ENCODE results near the gene PDE4B. TPM values are rescaled to one million over a fixed set of nuclear protein-coding genes. Genes with fewer than 3 reads are reported as not detected.

Gene PDE4B
- total and polyA plus RNA-seq, 2 of the 13 experiments (the other 11 are each of a cell fraction or from before 2014, with no cell fraction given) = not detected

DNA sequence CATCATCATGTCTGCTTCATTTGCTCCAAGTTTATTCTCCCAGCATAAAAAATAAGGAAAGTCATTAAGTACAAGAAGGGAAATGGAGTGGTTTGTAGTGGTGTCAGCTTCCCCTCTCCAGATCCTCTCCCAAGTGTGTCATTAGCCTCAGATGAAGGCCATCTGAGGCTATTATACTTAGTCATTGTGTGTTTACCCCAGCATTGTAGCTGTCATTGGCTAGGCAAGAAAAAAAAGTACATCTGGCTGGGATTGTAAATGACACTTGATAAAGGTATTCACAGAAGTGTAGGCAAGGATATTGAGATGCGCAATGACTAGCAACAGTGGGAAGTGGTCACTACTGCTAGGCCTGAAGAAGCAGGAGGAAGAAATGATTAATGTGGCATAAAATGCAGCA, 424.3 kb downstream of the PDE4B start (continued):
- TF ChIP-seq, protein P1, sequence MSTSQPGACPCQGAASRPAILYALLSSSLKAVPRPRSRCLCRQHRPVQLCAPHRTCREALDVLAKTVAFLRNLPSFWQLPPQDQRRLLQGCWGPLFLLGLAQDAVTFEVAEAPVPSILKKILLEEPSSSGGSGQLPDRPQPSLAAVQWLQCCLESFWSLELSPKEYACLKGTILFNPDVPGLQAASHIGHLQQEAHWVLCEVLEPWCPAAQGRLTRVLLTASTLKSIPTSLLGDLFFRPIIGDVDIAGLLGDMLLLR (CRISPR knock-in tag; IDR thresholded peaks at IDR 0.05) = no peak

DNA sequence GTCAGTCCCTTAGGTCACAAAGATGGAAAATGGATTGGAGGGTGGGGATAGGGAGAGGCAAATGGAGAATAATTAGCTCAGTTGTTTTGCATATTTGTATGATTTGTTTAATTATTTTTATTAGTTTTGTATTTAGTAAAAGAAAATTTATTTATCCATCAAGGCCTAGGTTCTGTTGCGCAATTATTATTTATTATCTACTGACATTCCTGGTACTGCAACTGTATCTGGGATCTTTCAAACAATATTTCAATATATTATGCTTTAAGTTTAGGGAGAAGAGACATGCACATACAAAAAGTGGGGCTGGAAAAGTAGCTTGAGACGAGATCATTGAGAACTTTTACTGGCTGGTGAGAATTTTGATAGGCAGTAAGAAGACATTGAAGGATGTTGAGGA, 424.9 kb downstream of the PDE4B start:
- no peak overlapping the region for H3K4me2 ChIP-seq (ENCODE audit: low read depth, low read length)
- no peaks in the 10 kb centered on the region for H4K20me1 ChIP-seq (ENCODE audit: insufficient read depth, low read length)
- no peaks in the 10 kb centered on the region for H3K36me3 ChIP-seq (replicated peaks in 1 of 2; ENCODE audit: control insufficient read depth in 1 of 2, insufficient read depth in 2 of 2, low read length in 2 of 2)
- no peak overlapping the region for H3K4me3 ChIP-seq (replicated peaks in 1 of 3; ENCODE audit: insufficient read depth in 1 of 3, low read depth in 2 of 3, low read length in 3 of 3)
- H2AFZ ChIP-seq (ENCODE audit: low read length) = no peak overlapping the region
- peak; percentile 53; the same call in 1 of the 2 replicates for TF ChIP-seq CEBPB (IDR thresholded peaks at IDR 0.05; ENCODE audit: borderline replicate concordance, low read depth, low read length)
- no peak for TF ChIP-seq ZBTB42 (CRISPR knock-in tag; IDR thresholded peaks at IDR 0.05)
- TF ChIP-seq, protein P2, sequence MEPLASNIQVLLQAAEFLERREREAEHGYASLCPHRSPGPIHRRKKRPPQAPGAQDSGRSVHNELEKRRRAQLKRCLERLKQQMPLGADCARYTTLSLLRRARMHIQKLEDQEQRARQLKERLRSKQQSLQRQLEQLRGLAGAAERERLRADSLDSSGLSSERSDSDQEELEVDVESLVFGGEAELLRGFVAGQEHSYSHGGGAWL (CRISPR knock-in tag; IDR thresholded peaks at IDR 0.05) = no peak
- TF ChIP-seq ZSCAN12 (CRISPR knock-in tag; IDR thresholded peaks at IDR 0.05) = no peak
- TF ChIP-seq, protein P3, sequence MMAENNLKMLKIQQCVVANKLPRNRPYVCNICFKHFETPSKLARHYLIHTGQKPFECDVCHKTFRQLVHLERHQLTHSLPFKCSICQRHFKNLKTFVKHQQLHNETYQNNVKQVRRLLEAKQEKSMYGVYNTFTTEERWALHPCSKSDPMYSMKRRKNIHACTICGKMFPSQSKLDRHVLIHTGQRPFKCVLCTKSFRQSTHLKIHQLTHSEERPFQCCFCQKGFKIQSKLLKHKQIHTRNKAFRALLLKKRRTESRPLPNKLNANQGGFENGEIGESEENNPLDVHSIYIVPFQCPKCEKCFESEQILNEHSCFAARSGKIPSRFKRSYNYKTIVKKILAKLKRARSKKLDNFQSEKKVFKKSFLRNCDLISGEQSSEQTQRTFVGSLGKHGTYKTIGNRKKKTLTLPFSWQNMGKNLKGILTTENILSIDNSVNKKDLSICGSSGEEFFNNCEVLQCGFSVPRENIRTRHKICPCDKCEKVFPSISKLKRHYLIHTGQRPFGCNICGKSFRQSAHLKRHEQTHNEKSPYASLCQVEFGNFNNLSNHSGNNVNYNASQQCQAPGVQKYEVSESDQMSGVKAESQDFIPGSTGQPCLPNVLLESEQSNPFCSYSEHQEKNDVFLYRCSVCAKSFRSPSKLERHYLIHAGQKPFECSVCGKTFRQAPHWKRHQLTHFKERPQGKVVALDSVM (CRISPR knock-in tag; IDR thresholded peaks at IDR 0.05) = no peak
- no TSS peak for BruUV-seq (replicated peaks)
- ATAC-seq (no peak), DNase-seq (ENCODE audit: low spot score) (no peak), FAIRE-seq (no peak)
- no peak overlapping the region for H3K27ac ChIP-seq (ENCODE audit: extremely low read length, insufficient read depth, low read length)
- 50% methylated on average over 2 of the region's 2 CpGs for WGBS (ENCODE audit: low lambda C conversion rate)
- POLR2A ChIA-PET = no interaction called here
- intact Hi-C loops (cut with micrococcal nuclease; ENCODE audit: unreplicated experiment) (no loop called here), in situ Hi-C loops (cut with HindIII; ENCODE audit: extremely low pct_ligation_motif_present, low pct_unique_long_range_greater_than_20kb) (no loop called here)
- no peak overlapping the region for H3K9ac ChIP-seq (ENCODE audit: insufficient read depth, low read depth, low read length)
- no peaks in the 10 kb centered on the region for H3K79me2 ChIP-seq (ENCODE audit: insufficient read depth, low read length)
- H3K27me3 ChIP-seq (ENCODE audit: control insufficient read depth in 1 of 2, insufficient read depth in 2 of 2, low read length in 2 of 2) = no peaks in the 10 kb centered on the region
- H3K9me3 ChIP-seq (ENCODE audit: low read length) = peaks cover 12% of the 10 kb centered on the region
- H3K4me1 ChIP-seq (ENCODE audit: insufficient read depth, low read length) = no peaks in the 10 kb centered on the region
- CTCF ChIA-PET (ENCODE audit: low intra/inter-chr PET ratio, low total read pairs) = no interaction called here

Measured in HepG2 (cell line).